Measurements from ENCODE around the gene TNK1.

DNA sequence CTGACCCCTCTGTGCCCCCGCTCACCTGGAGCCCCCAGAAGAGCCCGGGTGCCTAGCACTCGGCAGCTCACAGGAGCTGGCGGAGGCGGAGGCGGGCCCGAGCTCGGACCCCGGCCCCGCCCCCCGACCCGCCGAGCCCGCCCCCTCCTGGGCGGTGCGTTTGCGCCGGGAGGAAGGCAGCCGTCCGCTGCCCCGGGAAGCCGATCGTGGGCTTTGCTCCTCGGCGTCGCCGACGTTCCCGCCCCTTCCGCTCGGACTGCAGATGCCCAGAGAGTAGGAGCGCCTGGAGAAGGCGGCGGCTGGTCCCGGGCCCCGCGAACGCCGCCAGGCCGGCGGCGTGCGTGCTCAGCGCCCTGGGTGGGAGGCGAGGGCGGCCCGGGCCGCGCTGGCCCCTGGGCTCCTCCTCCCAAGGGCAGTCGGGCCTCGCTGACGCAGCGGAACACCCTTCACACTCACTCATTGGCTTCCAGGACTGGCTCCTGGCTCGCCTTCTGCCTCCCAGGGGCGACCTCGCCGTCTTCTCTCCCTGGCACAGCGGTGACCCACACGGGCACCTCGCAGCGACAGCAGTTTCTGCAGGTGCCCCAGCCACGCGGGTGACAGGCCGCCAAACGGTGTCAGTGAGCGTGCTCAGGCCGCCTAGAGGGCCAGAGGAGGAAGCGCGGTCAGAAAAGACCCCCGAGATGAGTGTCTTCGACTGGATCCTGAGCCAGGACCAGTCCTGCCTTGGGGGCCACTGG is 13.7 kb downstream of the TNK1 start, which contains the start of gene PLSCR3:
- TF ChIP-seq POLR2A (IDR thresholded peaks at IDR 0.05; ENCODE audit: borderline replicate concordance, extremely low read depth, insufficient read depth, insufficient read length) (peak; percentile 74), EZH2 (IDR thresholded peaks at IDR 0.05) (no peak), ELF1 (IDR thresholded peaks at IDR 0.05; ENCODE audit: borderline replicate concordance, low read depth) (no peak), SIN3A (IDR thresholded peaks at IDR 0.05; ENCODE audit: low read depth) (no peak; the same call in 1 of the 2 replicates), CEBPB (IDR thresholded peaks at IDR 0.05; ENCODE audit: low read depth) (no peak)

Measured in HCT116 (cell line).